ENCODE results near the gene TTLL6. TPM values are rescaled to one million over a fixed set of nuclear protein-coding genes. Genes with fewer than 3 reads are reported as not detected.

Gene TTLL6
- total and polyA plus RNA-seq, 9 of the 15 experiments (the other 6 are each of a cell fraction or from before 2014, with no cell fraction given): 0.05 TPM; not detected in 8

- peak; percentile 44 for FAIRE-seq
- H3K9me3 ChIP-seq (replicated peaks; ENCODE audit: control insufficient read depth, insufficient read depth, low read depth, low read length): no peaks in the 10 kb centered on the region
- 1% methylated on average over 16 of the region's 16 CpGs for WGBS (ENCODE audit: insufficient coverage, low coverage, missing lambda C conversion rate)
- TF ChIP-seq RUNX1 (IDR thresholded peaks at IDR 0.05; ENCODE audit: low read depth): no peak
- TF ChIP-seq ZFP36 (IDR thresholded peaks at IDR 0.05; ENCODE audit: low read depth, low read length, partially characterized antibody): peak; percentile 78
- TF ChIP-seq BMI1 (IDR thresholded peaks at IDR 0.05; ENCODE audit: low read length): peak; percentile 90
- TF ChIP-seq DLX4 (CRISPR knock-in tag; IDR thresholded peaks at IDR 0.05): no peak
- TF ChIP-seq CHD7 (IDR thresholded peaks at IDR 0.05; ENCODE audit: low read depth, low read length): no peak
- peak; percentile 100 for TF ChIP-seq CBX8 (IDR thresholded peaks at IDR 0.05; ENCODE audit: borderline replicate concordance, extremely low read depth, low read depth, low read length, poor library complexity, severe bottlenecking)
- TF ChIP-seq CBX2 (IDR thresholded peaks at IDR 0.05; ENCODE audit: insufficient read depth, low read length, poor library complexity, severe bottlenecking): peak; percentile 100
- peak; percentile 77 for TF ChIP-seq RNF2 (IDR thresholded peaks at IDR 0.05)
These were observed 68.1 kb downstream of the TTLL6 start for GRCh38 chr17:48748718-48749566.

More at GRCh38 chr17:48748718-48749566, 68.1 kb downstream of the TTLL6 start:
- Histone ChIP-seq H2AFZ (ENCODE audit: low read depth, low read length) (no peak overlapping the region), H4K20me1 (replicated peaks; ENCODE audit: control insufficient read depth, insufficient read depth, low read length) (peaks cover 10% of the 10 kb centered on the region; the same call in 1 of the 2 replicates), H3K27me3 (ENCODE audit: control insufficient read depth in 2 of 2, insufficient read depth in 2 of 2, low read length in 2 of 2) (peaks cover 72 to 83% of the 10 kb centered on the region in 2 experiments), H3K4me1 (replicated peaks in 1 of 2; ENCODE audit: control insufficient read depth in 2 of 2, insufficient read depth in 2 of 2, low read length in 2 of 2) (peaks cover 0 to 13% of the 10 kb centered on the region in 2 experiments; a peak in 1 of 5 replicates), H3K79me2 (ENCODE audit: control insufficient read depth, insufficient read depth, low read length) (no peaks in the 10 kb centered on the region), H3K36me3 (ENCODE audit: control insufficient read depth, insufficient read depth, low read length) (no peaks in the 10 kb centered on the region), H3K4me2 (ENCODE audit: insufficient read depth, low read length) (no peak overlapping the region), H3K4me3 (no peak overlapping the region), H3K9me1 (ENCODE audit: control insufficient read depth, insufficient read depth, low read length) (no peaks in the 10 kb centered on the region), H3K27ac (ENCODE audit: extremely low read depth, low read depth, low read length) (no peak overlapping the region), H3K9ac (ENCODE audit: insufficient read depth in 1 of 2, low read depth in 2 of 2, low read length in 2 of 2) (no peak overlapping the region)
- ChIA-PET POLR2A (interaction anchor here (0.6 to 1.3 kb wide), 2 partner anchors 21 to 1029 kb away, joined by 3 to 4 read pairs; partner anchors contain the start of gene HOXB13), CTCF (ENCODE audit: low intra/inter-chr PET ratio) (no interaction called here)
- DNase-seq (ENCODE audit: extremely low read depth in 1 of 4, low spot score in 3 of 4) (no peak), ATAC-seq (no peak)
- no TSS peak for BruUV-seq (replicated peaks)
- in situ Hi-C loops (cut with MboI): no loop called here
- intact Hi-C loops (cut with micrococcal nuclease): no loop called here
